ENCODE measurements around the gene BMAL1.
"Not testable (repeated sequence)": the region's sequence is repeated elsewhere in the genome, so short reads cannot be mapped to it uniquely, and the experiment has no call there.

The BMAL1 gene

DNA sequence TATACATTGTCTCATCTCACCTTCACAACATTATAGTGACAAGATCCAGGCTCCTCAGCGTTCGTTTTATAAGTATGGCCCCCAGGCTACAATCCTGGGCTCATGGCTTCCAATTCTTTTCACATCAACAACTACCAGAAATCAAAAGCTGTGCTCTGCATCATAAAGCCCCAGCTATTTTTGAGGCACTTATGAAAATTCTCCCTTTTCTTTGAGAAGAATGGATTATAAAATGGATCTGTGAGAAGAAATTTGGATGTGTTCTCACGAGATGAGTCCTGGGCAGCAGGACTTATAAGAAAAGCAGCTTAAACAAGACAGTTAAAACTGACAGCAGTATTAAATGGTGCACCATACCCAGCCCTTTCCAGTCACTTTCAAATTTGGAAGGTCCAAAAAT lies 105.2 kb downstream of the BMAL1 start:
- no peak for DNase-seq (ENCODE audit: low read depth)

DNA sequence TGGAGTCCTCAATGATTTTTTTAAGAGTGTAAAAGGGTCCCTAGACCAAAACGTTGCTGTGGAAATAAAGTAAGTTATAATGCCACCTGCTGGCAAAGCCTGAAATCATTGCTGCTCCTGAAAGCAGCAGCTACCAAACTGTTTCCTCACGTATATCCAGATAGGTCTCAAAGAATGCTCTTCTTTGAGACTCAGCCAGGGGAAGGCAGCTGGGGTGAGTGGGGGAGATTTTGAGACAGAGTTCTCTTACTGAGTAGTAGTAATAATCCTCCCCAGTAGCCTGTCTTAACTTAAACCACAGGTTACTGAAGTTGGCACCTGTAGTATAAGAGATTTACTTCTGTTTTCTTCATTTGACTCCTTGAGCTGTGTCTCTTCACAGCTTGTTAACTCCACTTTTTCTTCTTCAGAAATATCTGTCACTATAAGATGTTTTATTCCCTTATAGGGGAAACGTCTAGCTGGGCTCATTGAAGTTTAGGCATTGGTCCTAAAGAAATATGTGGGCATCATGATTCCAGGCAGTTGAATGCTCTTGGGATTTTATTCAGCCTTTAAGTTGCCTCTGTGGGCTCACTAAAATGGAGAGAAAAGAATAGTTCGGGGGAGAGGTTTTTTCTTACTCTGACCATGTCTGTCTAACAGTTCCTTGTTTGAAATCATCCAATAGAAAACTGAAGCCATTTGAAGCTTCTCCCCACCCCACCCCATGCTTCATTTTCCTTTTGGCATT lies 107.5 kb downstream of the BMAL1 start:
- DNase-seq (ENCODE audit: low read depth): no peak

DNA sequence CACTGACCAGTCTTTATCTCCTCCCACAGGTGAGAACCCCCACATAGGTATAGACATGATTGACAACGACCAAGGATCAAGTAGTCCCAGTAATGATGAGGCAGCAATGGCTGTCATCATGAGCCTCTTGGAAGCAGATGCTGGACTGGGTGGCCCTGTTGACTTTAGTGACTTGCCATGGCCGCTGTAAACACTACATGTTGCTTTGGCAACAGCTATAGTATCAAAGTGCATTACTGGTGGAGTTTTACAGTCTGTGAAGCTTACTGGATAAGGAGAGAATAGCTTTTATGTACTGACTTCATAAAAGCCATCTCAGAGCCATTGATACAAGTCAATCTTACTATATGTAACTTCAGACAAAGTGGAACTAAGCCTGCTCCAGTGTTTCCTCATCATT lies 109.0 kb downstream of the BMAL1 start:
- DNase-seq (ENCODE audit: low read depth): no peak

DNA sequence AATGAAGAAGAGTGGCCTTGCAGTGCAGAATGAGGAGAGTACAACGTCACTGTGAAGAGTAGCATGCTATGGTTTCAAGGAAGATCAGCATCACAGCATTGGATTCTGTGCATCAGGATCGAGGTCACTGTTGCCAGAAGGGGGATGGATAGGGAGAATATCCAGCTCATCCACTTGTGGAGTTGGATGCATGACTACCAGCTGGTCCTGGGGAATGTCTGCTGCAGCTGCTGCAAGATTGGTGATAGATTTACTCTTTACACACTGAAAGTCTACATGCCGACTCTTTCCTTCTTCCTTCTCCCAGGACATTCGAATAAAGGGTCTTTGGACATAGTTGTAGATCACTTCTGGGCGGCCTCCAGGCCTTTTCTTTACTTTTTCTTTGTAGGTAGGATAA lies 111.2 kb downstream of the BMAL1 start:
- DNase-seq (ENCODE audit: low read depth): no peak

DNA sequence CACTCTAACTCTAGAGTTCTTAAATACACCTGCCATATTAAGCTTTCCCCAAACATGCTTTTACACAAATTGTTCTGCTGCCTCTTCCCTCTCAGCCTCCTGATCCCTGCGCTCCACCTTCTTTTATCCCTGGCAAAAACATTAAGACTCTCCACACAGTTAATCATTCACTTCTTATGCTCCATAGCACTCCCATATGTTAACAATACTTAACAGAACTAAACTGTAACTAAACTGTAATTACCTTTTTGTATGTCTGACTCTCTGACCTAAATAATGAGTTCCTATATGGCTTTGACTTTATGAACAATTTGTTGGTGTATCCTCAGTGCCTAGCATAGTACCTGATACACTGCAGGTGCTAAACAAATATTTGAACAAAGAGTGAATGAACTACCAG lies 113.6 kb downstream of the BMAL1 start:
- no peak for DNase-seq (ENCODE audit: low read depth)

DNA sequence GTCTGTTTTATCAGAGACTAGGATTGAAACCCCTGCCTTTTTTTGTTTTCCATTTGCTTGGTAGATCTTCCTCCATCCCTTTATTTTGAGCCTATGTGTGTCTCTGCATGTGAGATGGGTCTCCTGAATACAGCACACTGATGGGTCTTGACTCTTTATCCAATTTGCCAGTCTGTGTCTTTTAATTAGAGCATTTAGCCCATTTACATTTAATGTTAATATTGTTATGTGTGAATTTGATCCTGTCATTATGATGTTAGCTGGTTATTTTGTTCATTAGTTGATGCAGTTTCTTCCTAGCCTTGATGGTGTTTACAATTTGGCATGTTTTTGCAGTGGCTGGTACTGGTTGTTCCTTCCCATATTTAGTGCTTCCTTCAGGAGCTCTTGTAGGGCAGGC lies 120.7 kb downstream of the BMAL1 start:
- DNase-seq (ENCODE audit: low read depth): not testable (repeated sequence)

DNA sequence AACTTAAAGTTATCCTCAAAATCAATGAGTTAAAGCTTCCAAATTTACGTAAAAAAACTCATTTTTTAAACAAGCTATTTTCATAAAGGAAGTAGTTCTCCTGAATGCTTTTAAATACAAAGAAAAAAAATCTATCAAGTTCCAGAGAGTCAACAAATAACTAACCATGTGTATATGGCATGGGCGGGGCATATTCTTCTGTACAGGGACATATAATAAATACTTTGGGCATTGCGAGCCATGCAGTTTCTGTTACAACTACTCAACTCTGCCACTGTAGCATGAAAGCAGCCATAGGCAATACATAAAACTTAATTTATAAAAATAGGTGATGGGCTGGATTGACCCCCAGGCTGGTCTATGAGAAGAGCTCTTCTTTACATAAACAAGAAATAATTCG lies 127.6 kb downstream of the BMAL1 start:
- no peak for DNase-seq (ENCODE audit: low read depth)

DNA sequence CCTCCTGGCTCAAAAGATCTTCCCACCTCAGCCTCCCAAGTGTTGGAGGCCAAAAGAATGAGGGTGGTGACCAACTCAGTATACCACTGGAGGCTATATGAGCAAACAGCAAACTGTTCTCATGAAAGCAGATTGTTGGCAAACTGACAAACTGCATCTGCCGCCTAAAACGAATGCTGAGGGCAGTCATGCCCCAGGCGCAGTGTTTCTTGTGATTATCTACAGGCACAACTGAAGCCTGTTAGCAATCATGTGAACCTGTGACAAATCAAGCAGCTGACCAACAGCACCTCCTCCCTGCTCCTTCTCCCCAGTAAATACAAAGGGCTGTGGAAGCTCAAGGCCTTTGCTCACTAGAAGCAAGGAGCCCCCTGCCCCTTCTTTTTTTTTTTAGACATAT lies 137.6 kb downstream of the BMAL1 start:
- no peak for DNase-seq (ENCODE audit: low read depth)

DNA sequence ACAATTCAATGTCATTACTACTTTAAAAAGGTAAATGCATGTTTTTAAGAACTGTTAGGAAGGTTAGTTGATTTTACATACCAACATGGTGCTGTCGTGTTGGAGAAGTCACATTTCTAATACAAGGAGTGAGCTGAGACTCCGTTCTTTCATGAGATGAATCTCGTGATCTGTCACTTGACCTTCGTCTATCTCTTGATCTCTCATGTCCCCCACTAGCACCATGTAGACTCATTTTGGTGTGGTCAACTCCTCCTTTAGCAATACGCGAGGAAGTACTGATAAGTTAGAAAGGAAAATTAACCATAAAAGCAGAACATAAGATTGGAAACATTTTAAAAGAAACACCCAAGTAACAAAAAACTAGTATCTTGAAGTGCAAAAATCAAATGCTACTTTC lies 144.0 kb downstream of the BMAL1 start:
- no peak for DNase-seq (ENCODE audit: low read depth)

DNA sequence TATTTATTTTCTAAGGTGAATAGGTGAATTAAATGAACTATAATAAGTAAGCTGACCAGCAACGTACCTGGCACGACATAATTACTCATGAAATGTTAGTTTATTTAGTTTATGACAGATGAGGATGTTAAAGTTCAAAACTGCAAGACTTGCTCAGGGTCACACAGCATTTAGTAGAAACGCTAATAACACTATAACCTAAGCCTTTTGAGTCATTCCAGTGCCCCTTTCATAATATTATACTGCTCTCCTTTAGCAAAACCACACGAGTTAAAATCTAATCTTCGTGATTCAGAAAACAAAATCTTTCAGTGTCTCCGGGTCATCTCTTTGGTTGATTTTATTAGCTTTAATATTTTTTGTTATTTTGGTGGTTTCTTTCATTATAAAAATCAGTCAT lies 145.8 kb downstream of the BMAL1 start:
- DNase-seq (ENCODE audit: low read depth): no peak

DNA sequence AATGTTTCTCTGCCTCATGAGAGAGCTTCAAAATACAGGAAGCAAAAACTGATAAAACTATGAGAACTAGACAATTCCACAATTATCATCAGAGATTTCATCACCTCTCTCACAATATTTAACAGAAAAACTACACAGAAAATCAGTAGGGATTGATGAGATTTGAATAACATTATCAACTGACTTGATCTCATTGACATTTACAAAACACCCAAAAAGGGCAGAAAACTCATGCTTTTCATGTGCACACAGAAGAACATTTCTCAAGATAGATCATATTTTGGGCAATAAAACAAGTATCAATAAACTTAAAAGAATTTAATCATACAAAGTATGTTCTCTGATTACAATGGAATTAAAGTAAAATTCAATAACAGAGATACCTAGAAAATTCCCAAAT lies 149.8 kb downstream of the BMAL1 start:
- no peak for DNase-seq (ENCODE audit: low read depth)

DNA sequence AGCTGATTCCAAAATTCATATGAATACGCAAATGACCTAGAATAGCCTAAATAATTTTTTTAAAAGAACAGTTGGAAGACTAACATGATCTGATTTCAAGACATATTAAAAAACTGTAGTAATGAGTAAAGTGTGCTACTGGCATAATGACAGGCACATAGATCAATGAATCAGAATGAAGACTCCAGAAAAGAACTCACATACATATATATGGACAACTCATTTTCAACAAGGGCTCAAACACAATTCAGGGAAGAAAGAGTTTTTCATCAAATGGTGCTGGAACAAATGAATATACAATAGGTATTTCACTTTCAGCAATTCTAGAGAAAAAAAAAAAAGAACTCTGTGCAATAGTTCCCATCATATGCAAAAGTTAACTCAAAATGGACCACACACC lies 151.7 kb downstream of the BMAL1 start:
- no peak for DNase-seq (ENCODE audit: low read depth)

DNA sequence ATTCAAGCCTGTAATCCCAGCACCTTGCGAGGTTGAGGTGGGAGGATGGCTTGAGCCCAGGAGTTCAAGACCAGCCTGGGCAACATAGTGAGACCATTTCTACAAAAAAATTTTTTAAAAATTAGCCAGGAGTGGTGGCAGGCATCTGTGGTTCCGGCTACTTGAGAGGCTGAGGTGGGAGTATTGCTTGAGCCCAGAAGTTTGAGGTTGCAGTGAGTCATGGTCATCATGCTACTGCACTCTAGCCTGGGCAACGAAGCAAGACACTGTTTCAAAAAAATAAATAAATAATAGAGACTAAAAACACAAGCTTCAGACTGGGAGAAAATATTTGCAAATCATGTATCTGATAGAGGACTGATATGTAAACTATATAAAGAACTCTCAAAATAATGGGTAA lies 152.2 kb downstream of the BMAL1 start:
- DNase-seq (ENCODE audit: low read depth): no peak

DNA sequence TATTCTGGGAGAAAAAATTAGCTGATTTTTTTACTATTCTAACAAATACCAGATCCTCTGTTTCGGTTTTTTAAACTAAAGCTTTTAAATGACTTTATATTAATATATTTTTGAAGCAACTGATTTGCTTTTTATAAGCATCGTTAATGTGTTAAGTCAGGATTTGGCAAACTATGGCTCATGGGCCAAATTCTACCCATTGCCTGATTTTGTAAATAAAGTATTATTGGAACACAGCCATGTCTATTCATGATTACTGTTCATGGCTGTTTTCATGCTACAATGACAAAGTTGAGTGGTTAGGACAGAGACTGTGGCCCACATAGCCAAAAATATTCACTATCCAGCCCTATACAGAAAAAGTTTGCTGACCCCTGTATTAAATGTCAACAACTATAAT lies 155.8 kb downstream of the BMAL1 start:
- no peak for DNase-seq (ENCODE audit: low read depth)

DNA sequence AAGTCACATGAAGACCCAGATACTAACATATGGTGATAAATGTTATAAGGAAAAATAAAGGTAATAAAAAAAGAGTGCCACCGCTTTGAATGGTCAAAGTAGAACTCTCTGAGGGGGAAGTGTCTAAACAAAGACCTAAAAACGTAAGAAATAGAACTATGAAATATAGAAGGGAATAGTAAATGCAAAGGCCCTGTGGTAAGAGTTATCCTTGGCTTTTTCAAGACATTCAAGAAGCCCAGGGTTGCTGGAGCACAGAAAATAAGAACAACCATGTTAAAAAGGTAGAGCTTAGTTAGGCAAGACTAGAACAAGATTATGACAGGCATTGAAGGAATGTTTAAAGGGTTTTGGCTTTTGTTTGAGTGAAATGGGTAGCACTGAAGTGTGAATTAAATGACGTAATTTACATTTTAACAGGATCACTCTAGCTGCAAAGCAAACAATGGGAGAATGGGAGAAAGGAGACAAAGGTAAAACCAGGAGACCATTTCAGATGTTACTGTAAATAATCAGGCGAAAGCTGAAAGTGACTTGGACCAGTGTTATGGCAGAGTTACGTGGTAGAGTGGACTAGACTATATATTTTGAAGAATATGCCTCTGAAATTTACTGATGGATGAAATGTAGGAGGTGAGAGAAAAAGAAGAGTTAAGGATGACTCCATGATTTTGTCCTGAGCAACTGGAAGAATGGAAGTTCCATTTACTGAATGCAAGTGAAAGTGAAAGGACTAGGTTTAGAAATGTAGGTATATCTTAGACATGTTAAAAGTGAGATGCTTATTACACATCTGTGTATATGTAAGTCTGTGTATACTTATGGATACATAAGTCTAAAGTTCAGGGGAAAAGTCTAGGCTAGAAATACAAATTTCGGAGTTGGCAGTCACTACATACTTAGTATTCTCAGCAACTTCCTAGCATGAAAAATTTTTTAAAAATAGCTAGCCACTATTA lies 156.9 kb downstream of the BMAL1 start:
- no peak for DNase-seq (ENCODE audit: low read depth)

DNA sequence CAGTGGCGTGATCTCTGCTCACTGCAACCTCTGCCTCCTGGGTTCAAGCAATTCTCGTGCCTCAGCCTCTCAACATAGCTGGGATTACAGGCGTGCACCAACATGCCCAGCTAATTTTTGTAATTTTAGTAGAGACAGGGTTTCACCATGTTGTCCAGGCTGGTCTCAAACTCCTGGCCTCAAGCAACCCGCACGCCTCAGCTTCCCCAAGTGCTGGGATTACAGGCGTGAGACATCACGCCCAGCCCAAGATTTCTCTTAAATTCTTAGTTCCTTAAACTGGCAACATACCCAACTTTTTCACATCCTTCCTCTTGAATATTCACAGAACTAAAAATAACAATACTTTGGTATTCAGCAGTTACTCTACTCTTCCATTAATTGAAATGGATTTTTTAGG lies 159.2 kb downstream of the BMAL1 start:
- DNase-seq (ENCODE audit: low read depth): not testable (repeated sequence)

All from T-helper 22 cell (primary cell).